GM18517 (cell line): ENCODE results near the gene PINLYP.

Source experiments
- ATAC-seq: cut with Tn5 transposase; IDR thresholded peaks from one replicate; pipeline ENCODE4 v1.9.1; 2021; ENCODE audit warnings: mild to moderate bottlenecking, moderate library complexity; ENCODE audit not compliant: unreplicated experiment

The PINLYP gene

GRCh38 chr19:43575156-43575950, at the start of gene PINLYP, which contains the start of gene XRCC1:
TSS of gene PINLYP (plus strand) at chr19:43575801. CDS start at chr19:43577192, 1,391 bp downstream.
TSS of gene XRCC1 (minus strand) at chr19:43575527. CDS start at chr19:43575458, 69 bp downstream.
- ATAC-seq, result peak; percentile 93

GRCh38 chr19:43525836-43526771, 49.5 kb upstream of the PINLYP start:
- ATAC-seq, result no peak

DNA sequence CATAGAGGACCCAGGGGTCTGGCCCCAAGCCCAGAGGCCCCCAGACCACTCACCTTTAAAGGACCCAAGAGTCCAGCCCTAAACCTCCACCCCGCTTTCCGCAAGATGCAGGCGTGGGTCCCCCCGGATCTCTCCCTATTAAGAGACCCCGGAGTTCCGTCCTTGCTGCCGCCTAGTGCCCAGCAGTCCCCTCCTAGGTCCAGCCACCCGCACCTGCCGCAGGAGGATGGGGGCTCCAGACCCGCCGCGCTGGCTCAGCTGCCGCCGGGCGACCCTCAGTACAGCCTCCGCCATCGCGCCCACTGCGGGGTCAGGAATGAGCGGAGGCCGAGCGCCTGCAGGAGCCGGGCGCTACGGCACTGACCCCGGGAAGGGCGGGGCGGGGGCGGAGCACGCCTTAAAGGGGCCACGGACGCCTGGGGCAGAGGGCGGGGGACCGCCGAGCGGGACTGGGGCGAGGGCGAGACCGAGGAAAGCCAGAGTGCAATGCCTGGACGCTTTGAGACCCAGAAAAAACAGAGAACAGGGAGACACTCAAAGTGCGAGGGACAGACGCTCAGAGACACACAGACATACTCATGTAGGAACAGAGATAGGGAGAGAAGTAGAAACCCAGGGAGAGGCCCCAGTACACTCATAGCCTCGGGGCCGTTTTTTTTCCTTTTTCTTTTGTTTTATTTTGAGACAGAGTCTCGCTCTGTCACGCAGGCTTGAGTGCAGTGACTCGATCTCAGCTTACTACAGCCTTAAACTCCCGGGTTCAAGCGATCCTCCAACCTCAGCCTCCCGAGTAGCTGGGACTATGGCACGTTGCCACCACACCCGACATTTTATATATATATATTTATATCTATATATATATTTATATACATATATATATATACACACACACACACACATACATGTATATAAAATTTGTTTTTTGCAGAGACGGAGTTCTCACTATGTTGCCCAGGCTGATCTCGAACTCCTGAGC, 48.4 kb upstream of the PINLYP start, which contains the start of gene ETHE1:
TSS of gene ETHE1 (minus strand) at position 318 of the 976 bp plus-strand sequence. CDS start at position 294, 24 bp downstream.
- ATAC-seq, result peak; percentile 56

- no peak for ATAC-seq
These were observed 47.6 kb upstream of the PINLYP start for GRCh38 chr19:43527860-43528622.

DNA sequence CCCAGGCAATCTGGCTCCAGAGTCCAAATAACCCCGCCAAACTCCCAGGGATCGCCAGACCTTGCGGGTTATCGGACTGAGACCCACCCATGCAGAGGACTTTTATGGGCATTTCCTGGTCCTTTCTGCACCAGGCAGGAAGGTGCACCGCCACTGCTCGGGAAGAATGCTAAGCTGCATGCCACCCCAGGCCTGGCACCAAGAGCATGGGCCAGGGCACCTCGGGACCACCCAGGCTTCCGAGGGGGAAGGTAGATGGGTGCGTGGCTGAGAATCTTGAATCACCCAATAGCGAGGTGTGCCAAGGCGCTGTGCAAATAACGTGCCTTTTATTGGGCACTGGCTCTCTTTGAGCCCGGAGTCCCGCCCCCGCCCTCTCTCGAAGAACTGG, 43.0 kb upstream of the PINLYP start:
- peak; percentile 1 for ATAC-seq

DNA sequence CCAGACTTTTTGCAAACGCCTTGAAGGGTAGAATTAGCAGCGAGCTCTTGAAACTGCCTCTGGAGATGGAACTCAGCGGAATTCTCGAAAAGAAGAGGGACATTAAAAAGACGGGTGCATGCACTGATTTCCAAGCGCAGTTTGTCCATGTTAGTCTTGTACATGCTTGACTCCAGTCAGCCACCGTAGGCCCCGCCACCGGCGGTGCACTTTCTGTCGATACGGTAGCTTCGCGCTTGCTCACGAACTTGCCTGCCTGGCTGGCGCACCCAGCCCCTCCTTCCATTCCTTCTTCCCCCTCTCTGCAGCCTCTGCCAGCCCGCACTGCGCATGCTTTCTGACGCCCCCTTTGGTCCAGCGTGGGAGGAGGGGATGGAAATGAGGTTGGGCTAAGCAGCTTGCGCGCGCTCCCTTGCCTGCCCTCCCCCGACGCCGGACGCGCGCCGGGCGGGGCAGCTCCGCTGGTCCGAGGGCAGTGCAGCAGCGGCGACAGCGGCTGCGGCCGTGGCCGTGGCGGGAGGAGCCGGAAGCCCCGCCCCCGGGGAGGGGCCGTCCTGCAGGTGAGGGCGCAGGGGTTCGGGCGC, 42.5 kb upstream of the PINLYP start, which contains the start of gene ZNF575:
TSS of gene ZNF575 (plus strand) at position 227 of the 584 bp plus-strand sequence. CDS start 1,235 bp downstream, outside the sequence.
- ATAC-seq, result peak; percentile 59

GRCh38 chr19:43533546-43534304, 41.9 kb upstream of the PINLYP start:
- ATAC-seq, result peak; percentile 60

DNA sequence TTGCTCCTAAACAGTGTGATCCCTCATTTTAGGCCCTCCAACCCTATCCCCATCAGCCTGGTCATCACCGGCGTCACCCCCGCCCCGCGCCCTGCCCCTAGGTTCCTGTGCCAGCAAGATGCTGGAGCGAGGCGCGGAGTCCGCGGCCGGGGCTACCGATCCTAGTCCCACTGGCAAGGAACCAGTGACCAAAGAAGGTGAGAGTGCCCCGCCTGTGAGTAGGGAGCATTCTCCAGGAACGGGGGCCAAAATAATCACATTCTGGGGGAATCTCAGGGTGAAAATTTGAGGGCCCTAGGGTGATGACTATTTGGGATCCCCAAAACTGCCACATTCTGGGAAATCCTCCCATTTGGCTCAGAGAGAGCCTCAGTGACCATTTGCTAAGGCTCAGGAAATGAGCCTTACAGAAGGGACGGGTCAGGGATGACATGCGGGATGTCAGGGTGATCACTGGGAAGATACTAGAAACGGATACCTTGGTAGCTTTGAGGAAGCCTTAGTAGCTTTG, 41.2 kb upstream of the PINLYP start:
- ATAC-seq, result no peak

DNA sequence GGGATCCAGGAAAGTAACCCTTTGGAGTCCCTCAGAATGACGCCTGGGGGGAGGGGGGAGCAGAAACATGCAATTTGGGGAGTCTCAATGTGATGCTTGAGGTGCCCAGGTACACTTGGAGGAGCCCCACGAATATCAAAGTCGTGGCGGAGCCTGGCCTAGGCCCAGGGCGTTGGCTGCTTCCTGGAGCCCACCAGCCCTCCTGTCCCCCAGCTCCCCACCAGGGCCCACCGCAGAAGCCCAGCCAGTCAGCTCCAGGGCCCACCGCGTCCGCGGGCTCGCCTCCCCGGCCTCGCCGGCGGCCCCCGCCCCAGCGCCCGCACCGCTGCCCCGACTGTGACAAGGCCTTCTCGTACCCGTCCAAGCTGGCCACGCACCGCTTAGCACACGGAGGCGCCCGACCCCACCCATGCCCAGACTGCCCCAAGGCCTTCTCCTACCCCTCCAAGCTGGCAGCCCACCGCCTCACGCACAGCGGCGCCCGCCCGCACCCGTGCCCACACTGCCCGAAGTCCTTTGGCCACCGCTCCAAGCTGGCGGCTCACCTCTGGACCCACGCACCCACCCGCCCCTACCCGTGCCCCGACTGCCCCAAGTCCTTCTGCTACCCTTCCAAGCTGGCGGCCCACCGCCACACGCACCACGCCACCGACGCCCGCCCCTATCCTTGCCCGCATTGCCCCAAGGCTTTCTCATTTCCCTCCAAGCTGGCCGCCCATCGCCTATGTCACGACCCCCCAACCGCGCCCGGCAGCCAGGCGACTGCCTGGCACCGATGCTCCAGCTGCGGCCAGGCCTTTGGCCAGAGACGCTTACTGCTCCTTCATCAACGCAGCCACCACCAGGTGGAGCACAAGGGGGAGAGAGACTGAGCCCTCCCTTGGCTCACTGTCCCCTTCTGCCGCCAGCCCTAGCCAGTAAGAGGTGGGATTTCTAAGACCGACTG, 40.5 kb upstream of the PINLYP start:
- no peak for ATAC-seq

GRCh38 chr19:43538922-43539321, 36.7 kb upstream of the PINLYP start:
- no peak for ATAC-seq

DNA sequence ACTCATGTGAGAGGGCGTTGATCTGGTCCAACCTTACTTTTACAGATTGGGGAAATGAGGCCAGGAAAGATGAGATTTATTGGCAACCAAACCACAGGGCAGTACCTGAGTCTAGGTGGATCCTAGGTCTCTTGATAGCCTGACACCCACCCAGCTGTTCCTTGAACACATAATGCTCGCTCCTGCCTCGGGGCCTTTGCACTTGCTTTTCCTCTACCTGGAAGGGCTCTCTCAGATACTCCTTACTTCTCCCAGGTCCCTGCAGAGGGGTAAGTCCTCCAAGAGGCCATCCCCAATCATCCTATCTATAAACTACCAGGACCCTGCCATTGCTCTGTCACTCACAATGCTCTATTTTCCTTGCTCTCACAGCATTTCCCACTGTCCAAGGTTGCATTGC, 35.2 kb upstream of the PINLYP start:
- no peak for ATAC-seq

DNA sequence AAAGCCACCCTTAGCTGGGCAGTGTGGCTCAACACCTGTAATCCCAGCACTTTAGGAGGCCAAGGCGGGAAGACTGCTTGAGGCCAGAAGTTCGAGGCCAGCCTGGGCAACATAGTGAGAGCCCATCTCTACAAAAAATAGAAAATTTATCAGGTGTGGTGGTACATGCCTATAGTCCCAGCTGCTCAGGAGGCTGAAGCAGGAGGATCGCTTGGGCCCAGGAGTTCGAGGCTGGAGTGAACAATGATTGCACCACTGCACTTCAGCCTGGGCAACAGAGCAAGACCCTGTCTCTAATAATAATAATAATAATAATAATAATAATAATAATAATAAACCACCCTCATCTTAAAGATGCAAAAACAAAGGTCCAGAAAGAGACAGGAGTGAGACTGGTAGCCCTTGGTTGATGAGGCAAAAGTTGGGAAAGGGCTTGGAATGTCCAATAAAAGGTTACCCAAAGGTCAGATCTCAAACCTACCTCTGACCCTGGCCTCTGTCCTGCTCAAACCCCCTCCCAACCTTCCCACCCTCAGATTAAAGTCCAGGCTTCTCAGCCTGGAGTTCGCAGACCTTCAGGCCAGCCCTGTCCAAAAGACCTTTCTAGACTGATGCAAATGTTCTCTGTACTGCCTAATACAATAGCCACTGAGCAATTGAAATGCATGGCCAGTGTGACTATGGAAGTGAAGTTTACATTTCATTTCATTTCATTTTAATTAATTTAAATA, 33.5 kb upstream of the PINLYP start:
- no peak for ATAC-seq

DNA sequence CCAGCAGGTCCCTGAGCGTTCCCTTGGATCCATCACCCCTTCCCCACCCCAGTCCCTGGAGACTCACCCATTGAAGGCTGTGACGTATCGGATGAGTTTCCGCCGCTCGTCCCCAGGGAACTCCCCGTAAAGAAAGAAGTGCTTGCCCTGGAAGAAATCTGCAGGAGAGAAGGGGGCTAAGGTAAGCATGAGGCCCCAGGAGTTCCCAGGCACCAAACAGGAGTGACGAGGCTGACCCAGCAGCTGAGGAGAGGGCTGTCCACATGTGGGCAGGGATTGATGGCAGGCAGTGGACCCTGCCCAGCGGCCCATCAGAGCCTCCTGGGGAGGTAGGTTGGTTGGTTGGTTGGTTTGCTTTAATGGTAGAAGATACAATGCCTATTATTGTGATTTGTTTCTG, 31.5 kb upstream of the PINLYP start:
- no peak for ATAC-seq

DNA sequence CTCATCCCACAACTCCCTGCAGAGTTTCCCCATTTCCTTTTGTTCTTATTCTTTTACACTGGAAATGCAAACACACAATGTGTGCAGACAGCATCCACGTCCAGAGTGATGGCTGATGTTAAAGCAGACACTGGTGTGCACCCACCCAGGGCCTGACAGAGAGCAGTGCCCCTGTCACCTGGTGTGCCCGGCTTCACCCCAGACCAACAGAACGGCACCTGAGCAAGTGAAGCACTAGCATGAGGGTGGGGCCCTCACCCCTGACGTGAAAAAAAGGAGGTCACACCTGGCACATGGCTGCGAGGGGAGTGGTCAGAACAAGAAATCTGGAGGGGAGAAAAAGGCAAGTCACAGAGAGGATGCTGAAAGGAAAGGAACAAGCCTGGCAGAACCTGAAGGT, 30.3 kb upstream of the PINLYP start:
- ATAC-seq, result no peak

DNA sequence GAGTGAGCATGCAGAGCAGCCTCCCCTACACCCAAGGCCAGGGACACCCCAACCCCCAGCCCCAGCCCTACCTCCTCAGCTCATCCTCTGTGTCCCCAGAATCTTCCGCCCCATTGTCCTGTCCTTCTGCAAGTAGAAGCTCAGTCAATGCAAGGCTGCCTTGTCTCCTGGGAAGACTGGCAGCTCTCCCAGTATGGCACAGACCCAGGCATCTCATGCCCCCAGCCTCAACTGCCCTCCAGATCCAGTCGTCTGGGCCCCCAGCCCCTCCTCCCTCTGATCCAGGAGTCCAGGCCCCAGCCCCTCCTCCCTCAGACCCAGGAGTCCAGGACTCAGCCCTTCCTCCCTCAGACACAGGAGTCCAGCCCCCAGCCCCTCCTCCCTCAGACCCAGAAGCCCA, 29.6 kb upstream of the PINLYP start:
- no peak for ATAC-seq

- ATAC-seq, result no peak
These were observed 29.0 kb upstream of the PINLYP start for GRCh38 chr19:43546581-43546980.
